ENCODE data around the gene DLG5.

DLG5 gene

GRCh38 chr10:77949167-77949566 lies 22.6 kb upstream of the DLG5 start:
- no peak for TF ChIP-seq CTCF (IDR thresholded peaks at IDR 0.05; ENCODE audit: control insufficient read depth, insufficient read depth, low read depth, low read length, missing control alignments)
- no peak for DNase-seq (ENCODE audit: low read depth)
- no peak overlapping the region for H3K4me3 ChIP-seq (ENCODE audit: control insufficient read depth, low read depth, low read length)

DNA sequence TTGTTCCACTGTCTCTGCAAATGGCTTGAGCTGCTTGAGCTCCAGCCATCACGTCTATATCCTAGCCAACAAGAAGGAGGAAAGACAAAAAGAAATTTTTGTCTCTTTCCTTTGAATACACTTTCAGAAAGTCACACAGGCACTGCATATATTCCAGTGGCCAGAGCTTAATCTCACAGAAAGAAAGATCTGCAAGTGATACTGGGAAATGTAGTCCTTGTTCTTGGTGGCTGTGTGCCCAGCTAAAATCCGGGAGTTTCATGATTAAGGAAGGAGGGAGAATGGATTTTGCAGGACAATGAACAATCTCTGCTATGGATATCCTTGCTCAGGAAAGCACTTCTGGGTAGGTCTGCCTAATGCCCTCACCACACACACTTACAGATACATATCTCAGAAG lies 19.5 kb upstream of the DLG5 start:
- no peak for TF ChIP-seq CTCF (IDR thresholded peaks at IDR 0.05; ENCODE audit: control insufficient read depth, insufficient read depth, low read depth, low read length, missing control alignments)
- no peak for DNase-seq (ENCODE audit: low read depth)
- no peak overlapping the region for H3K4me3 ChIP-seq (ENCODE audit: control insufficient read depth, low read depth, low read length)

DNA sequence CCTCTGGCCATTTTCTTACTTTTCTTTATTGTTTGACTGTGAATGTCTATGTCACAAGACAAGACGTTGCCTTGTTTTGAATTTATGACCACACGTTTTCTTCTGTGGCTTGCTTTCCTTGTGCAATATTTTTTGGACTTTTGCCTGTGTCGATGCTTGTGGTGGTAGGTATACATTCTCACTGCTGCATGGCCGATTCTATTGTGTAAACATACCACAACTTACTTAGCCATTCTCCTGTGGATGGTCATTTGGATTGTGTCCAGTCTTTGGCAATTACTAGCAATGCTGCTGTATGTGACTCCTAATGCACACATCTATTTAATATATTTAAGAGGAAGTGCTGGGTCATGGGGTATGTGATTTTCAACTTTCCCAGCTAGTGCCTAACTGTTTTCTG lies 18.0 kb upstream of the DLG5 start:
- no peak overlapping the region for H3K4me3 ChIP-seq (ENCODE audit: control insufficient read depth, low read depth, low read length)
- DNase-seq (ENCODE audit: low read depth): peak; percentile 65
- no peak for TF ChIP-seq CTCF (IDR thresholded peaks at IDR 0.05; ENCODE audit: control insufficient read depth, insufficient read depth, low read depth, low read length, missing control alignments)

DNA sequence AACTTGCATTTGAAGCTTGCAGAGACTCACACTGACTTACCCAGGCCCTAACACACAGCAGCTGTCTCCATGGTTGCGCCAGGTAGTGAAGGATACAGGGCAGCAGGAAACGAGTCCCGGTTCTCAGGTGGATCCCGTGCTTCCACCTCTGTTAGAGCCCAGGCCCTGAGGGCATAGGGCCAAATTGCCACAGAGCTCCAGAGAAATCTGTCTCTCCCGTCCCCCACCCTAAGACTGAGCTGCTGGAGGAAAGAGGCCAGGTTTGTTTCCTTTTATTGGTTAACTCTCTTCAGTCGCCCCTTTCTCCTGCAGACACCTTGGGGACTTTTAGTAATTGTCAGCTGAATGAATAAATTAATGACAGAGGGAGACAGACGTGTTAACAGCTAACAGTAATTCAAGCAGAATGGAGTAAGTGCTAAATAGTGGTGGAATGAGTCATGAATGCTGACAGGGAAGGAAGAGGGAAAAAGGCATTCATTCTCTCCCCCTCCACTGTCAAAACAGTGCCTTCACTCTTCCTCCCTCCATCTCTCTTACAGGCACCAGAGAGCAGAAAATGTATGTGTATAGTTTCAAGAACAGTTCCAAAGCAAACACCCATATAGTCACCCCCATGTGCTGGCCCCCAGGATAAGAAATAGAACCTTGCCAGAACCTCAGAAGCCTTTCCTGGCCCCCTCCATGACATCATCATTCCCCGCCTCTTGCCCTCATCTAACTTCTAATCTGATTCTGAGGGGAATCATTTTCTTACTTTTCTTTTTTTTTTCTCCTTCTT lies 16.8 kb upstream of the DLG5 start:
- DNase-seq (ENCODE audit: low read depth): no peak
- no peak for TF ChIP-seq CTCF (IDR thresholded peaks at IDR 0.05; ENCODE audit: control insufficient read depth, insufficient read depth, low read depth, low read length, missing control alignments)

DNA sequence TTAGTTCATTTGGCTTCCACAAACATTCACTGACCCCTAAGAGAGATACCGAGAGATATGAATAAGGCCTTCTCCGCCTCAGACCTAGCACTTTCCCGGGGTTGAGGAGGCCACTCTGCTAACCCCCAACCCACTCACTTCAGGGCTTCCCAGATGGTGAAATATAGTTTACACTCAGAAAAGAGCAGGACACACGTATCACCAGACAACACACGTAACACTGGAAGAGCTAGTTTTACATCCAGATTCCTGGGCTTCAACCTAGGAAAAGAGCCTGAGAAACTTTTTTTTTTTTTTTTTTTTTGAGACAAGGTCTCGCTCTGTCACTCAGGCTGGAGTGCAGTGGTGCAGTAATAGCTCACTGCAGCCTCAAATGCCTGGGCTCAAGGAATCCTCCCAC lies 15.2 kb upstream of the DLG5 start:
- no peak overlapping the region for H3K4me3 ChIP-seq (ENCODE audit: control insufficient read depth, low read depth, low read length)
- no peak for TF ChIP-seq CTCF (IDR thresholded peaks at IDR 0.05; ENCODE audit: control insufficient read depth, insufficient read depth, low read depth, low read length, missing control alignments)
- DNase-seq (ENCODE audit: low read depth): no peak

More for the DNA sequence above, 16.8 kb upstream of the DLG5 start:
- no peak overlapping the region for H3K4me3 ChIP-seq (ENCODE audit: control insufficient read depth, low read depth, low read length)

GRCh38 chr10:77940627-77941026 lies 14.1 kb upstream of the DLG5 start:
- DNase-seq (ENCODE audit: low read depth): no peak
- H3K4me3 ChIP-seq (ENCODE audit: control insufficient read depth, low read depth, low read length): no peak overlapping the region
- TF ChIP-seq CTCF (IDR thresholded peaks at IDR 0.05; ENCODE audit: control insufficient read depth, insufficient read depth, low read depth, low read length, missing control alignments): no peak
